ENCODE results near the gene MBP.
"Not testable (repeated sequence)": the region's sequence is repeated elsewhere in the genome, so short reads cannot be mapped to it uniquely, and the experiment has no call there.

MBP gene

GRCh38 chr18:77023102-77023782 is 109.3 kb downstream of the MBP start:
- DNase-seq (ENCODE audit: low spot score in 2 of 2) = no peak
- Mint-ChIP-seq H3K9me3 (no peaks in the 10 kb centered on the region), H3K4me3 (no peak overlapping the region), H3K36me3 (peaks cover 68% of the 10 kb centered on the region), H3K4me1 (peaks cover 40% of the 10 kb centered on the region), H3K27ac (peak overlapping the region; percentile 88)
- ATAC-seq = no peak

- Mint-ChIP-seq H3K27ac (peak overlapping the region; percentile 88), H3K36me3 (peaks cover 71% of the 10 kb centered on the region), H3K9me3 (no peaks in the 10 kb centered on the region), H3K4me1 (peaks cover 45% of the 10 kb centered on the region), H3K4me3 (no peak overlapping the region)
- no peak for ATAC-seq
- no peak for DNase-seq (ENCODE audit: low spot score in 2 of 2)
Observed at GRCh38 chr18:77022556-77022955, 110.0 kb downstream of the MBP start.

GRCh38 chr18:77022116-77022515 is 110.5 kb downstream of the MBP start:
- Mint-ChIP-seq H3K4me3 (no peak overlapping the region), H3K9me3 (no peaks in the 10 kb centered on the region), H3K27ac (no peak overlapping the region), H3K36me3 (peaks cover 72% of the 10 kb centered on the region), H3K4me1 (peaks cover 49% of the 10 kb centered on the region)
- ATAC-seq = no peak
- no peak for DNase-seq (ENCODE audit: low spot score in 2 of 2)

- not testable (repeated sequence) for DNase-seq (ENCODE audit: low spot score in 2 of 2); H3K4me3 Mint-ChIP-seq; ATAC-seq; H3K9me3 Mint-ChIP-seq
- H3K4me1 Mint-ChIP-seq = peaks cover 56% of the 10 kb centered on the region
- peak overlapping the region; percentile 91 for H3K27ac Mint-ChIP-seq
- H3K36me3 Mint-ChIP-seq = peaks cover 74% of the 10 kb centered on the region
Observed at GRCh38 chr18:77021478-77021877, 111.1 kb downstream of the MBP start.

- Mint-ChIP-seq H3K36me3 (peaks cover 74% of the 10 kb centered on the region), H3K4me3 (no peak overlapping the region), H3K4me1 (peaks cover 60% of the 10 kb centered on the region), H3K27ac (peak overlapping the region; percentile 91), H3K9me3 (no peaks in the 10 kb centered on the region)
- no peak for DNase-seq (ENCODE audit: low spot score in 2 of 2)
- no peak for ATAC-seq
Observed at GRCh38 chr18:77021075-77021474, 111.5 kb downstream of the MBP start.

- no peak for DNase-seq (ENCODE audit: low spot score in 2 of 2)
- Mint-ChIP-seq H3K36me3 (peaks cover 74% of the 10 kb centered on the region), H3K9me3 (no peaks in the 10 kb centered on the region), H3K4me3 (no peak overlapping the region), H3K27ac (peak overlapping the region; percentile 91), H3K4me1 (peaks cover 60% of the 10 kb centered on the region)
- no peak for ATAC-seq
Observed at GRCh38 chr18:77020561-77020960, 112.0 kb downstream of the MBP start.

GRCh38 chr18:77019641-77020040 is 112.9 kb downstream of the MBP start:
- H3K9me3 Mint-ChIP-seq = no peaks in the 10 kb centered on the region
- ATAC-seq (no peak), DNase-seq (ENCODE audit: low spot score in 2 of 2) (no peak)
- H3K27ac Mint-ChIP-seq = peak overlapping the region; percentile 91
- peaks cover 74% of the 10 kb centered on the region for H3K36me3 Mint-ChIP-seq
- peaks cover 64% of the 10 kb centered on the region for H3K4me1 Mint-ChIP-seq
- H3K4me3 Mint-ChIP-seq = no peak overlapping the region

GRCh38 chr18:77018650-77019049 is 113.9 kb downstream of the MBP start:
- H3K27ac Mint-ChIP-seq = peak overlapping the region; percentile 91
- ATAC-seq; H3K9me3 Mint-ChIP-seq; DNase-seq (ENCODE audit: low spot score in 2 of 2); H3K4me3 Mint-ChIP-seq: not testable (repeated sequence)
- H3K4me1 Mint-ChIP-seq = peaks cover 67% of the 10 kb centered on the region
- peaks cover 73% of the 10 kb centered on the region for H3K36me3 Mint-ChIP-seq

- H3K36me3 Mint-ChIP-seq = peaks cover 77% of the 10 kb centered on the region
- H3K27ac Mint-ChIP-seq = peak overlapping the region; percentile 52
- peaks cover 66% of the 10 kb centered on the region for H3K4me1 Mint-ChIP-seq
- no peaks in the 10 kb centered on the region for H3K9me3 Mint-ChIP-seq
- no peak overlapping the region for H3K4me3 Mint-ChIP-seq
- no peak for ATAC-seq
- no peak for DNase-seq (ENCODE audit: low spot score in 2 of 2)
Observed at GRCh38 chr18:77017355-77017754, 115.2 kb downstream of the MBP start.

GRCh38 chr18:77016936-77017335 is 115.6 kb downstream of the MBP start:
- Mint-ChIP-seq H3K27ac (peak overlapping the region; percentile 52), H3K9me3 (no peaks in the 10 kb centered on the region), H3K4me1 (peaks cover 70% of the 10 kb centered on the region), H3K36me3 (peaks cover 78% of the 10 kb centered on the region), H3K4me3 (no peak overlapping the region)
- no peak for DNase-seq (ENCODE audit: low spot score in 2 of 2)
- no peak for ATAC-seq

- no peak for DNase-seq (ENCODE audit: low spot score in 2 of 2)
- Mint-ChIP-seq H3K4me3 (no peak overlapping the region), H3K27ac (peak overlapping the region; percentile 52), H3K36me3 (peaks cover 81% of the 10 kb centered on the region), H3K9me3 (no peaks in the 10 kb centered on the region), H3K4me1 (peaks cover 79% of the 10 kb centered on the region)
- ATAC-seq = no peak
Observed at GRCh38 chr18:77015771-77016710, 116.5 kb downstream of the MBP start.

GRCh38 chr18:77015169-77015568 is 117.4 kb downstream of the MBP start:
- peaks cover 85% of the 10 kb centered on the region for H3K36me3 Mint-ChIP-seq
- H3K27ac Mint-ChIP-seq = no peak overlapping the region
- H3K4me1 Mint-ChIP-seq = peaks cover 75% of the 10 kb centered on the region
- DNase-seq (ENCODE audit: low spot score in 2 of 2) = no peak
- H3K4me3 Mint-ChIP-seq = no peak overlapping the region
- H3K9me3 Mint-ChIP-seq = no peaks in the 10 kb centered on the region
- ATAC-seq = no peak

- Mint-ChIP-seq H3K27ac (peak overlapping the region; percentile 20), H3K4me1 (peaks cover 74% of the 10 kb centered on the region), H3K4me3 (no peak overlapping the region), H3K36me3 (peaks cover 91% of the 10 kb centered on the region), H3K9me3 (no peaks in the 10 kb centered on the region)
- ATAC-seq (no peak), DNase-seq (ENCODE audit: low spot score in 2 of 2) (no peak)
Observed at GRCh38 chr18:77014538-77014937, 118.0 kb downstream of the MBP start.

- no peaks in the 10 kb centered on the region for H3K9me3 Mint-ChIP-seq
- peaks cover 90% of the 10 kb centered on the region for H3K36me3 Mint-ChIP-seq
- DNase-seq (ENCODE audit: low spot score in 2 of 2) (no peak), ATAC-seq (no peak)
- peak overlapping the region; percentile 20 for H3K27ac Mint-ChIP-seq
- H3K4me3 Mint-ChIP-seq = no peak overlapping the region
- H3K4me1 Mint-ChIP-seq = peaks cover 71% of the 10 kb centered on the region
Observed at GRCh38 chr18:77013811-77014521, 118.6 kb downstream of the MBP start.

GRCh38 chr18:77012806-77013541 is 119.6 kb downstream of the MBP start:
- peaks cover 86% of the 10 kb centered on the region for H3K36me3 Mint-ChIP-seq
- DNase-seq (ENCODE audit: low spot score in 2 of 2) (no peak), ATAC-seq (no peak)
- no peak overlapping the region for H3K4me3 Mint-ChIP-seq
- peaks cover 66% of the 10 kb centered on the region for H3K4me1 Mint-ChIP-seq
- H3K27ac Mint-ChIP-seq = peak overlapping the region; percentile 89
- no peaks in the 10 kb centered on the region for H3K9me3 Mint-ChIP-seq
